GM19324 (cell line): Measurements from ENCODE around the gene CMTM7.

Experiments
- ATAC-seq: cut with Tn5 transposase; IDR thresholded peaks from one replicate; pipeline ENCODE4 v1.9.1; 2021; ENCODE audit warnings: mild to moderate bottlenecking, moderate library complexity; ENCODE audit not compliant: unreplicated experiment, low FRiP score

The CMTM7 gene, protein sequence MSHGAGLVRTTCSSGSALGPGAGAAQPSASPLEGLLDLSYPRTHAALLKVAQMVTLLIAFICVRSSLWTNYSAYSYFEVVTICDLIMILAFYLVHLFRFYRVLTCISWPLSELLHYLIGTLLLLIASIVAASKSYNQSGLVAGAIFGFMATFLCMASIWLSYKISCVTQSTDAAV

DNA sequence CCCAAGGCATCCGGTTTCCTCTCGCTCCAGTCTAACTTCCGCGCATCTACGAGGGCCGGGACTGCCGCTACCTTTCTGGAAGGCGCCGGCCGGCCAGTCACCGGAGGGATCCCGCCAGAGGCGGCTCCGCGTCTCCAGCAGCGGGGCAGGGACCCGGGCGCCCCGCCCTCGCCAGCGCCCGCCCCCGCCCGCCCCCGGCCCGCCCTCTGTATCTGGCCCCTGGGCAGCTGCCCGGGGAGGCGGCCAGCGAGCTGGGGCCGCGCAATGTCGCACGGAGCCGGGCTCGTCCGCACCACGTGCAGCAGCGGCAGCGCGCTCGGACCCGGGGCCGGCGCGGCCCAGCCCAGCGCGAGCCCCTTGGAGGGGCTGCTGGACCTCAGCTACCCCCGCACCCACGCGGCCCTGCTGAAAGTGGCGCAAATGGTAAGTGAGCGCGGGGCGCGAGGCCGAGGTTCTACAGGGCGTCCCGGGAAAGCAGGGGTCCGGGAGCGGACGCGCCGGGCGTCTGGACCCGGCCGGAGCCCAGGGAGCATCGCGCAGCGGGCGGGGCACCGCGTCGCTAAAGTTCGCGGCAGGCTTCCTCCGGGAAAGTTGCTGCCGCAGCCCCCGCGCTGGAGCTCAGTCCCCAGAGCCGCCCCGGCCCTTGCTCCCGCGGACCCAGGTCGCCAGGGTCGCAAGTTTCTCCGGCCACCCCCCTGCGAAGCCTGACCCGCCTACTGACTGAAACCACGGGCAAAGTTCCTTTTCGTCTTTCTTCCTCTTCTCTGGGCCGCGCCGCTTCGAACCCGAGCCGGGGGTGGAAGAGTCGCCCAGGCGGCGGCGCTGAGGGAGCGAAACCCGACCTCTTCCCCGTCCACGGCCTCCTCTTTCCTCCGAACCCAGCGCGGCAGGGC lies at the start of gene CMTM7:
CMTM7 (plus strand) TSS at position 211 of the 893 bp plus-strand sequence; CDS start at position 265, 54 bp downstream.
- ATAC-seq = peak; percentile 44

DNA sequence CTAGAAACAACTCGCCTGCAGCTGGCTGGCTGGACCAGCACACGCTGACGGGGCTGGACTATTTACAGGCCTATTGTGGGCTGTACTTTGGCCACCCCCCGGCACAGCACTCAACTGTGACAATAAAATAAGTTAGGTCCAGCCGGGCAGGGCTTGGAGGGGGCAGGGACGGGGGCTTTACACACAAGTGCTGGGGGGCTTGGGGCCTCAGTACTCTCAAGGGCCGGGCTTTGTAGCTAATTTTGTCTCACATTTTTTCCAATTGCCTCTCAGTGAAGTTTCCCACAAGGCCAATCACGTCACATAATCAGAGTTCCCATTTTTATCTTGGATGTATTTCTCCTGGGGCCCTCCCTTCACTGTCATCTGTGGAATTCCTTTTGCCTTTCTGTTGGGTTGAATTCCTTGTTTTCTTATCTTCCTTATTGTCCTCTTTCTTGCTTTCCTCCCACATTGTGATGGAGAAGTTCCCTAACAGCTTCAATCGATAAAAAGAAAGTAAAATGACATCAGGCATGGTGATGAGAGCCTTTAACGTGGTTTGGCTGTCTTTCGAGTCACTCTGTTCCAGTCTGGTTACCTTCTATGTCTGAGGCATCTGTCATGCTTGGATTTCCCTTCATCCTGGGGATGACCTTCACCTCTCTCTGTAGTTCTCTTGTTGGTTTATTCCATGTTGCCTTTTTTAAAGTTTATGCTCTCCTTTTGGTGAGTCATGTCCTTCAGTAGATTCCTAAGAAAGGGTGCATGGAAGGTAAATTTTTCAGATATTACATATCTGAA lies 44.1 kb upstream of the CMTM7 start:
- ATAC-seq = no peak

DNA sequence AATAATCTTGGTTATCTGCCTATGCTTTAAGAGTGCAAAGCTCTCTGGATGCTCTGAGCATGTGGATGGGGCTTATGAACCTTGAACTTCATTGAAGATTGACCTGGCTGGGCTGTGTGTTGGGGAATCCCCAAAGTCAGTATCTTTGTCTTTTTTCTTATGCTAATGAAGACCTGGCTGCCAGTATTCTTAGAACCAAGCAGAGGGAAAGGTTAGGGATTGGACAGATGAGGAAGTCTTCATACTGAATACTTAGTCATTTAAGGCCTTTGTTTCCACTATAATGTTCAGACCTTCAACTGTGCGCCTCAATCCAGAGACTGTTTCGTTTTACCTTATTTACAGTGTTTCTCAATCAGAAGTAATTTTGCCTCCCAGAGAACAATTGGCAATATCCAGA lies 42.5 kb upstream of the CMTM7 start:
- no peak for ATAC-seq

DNA sequence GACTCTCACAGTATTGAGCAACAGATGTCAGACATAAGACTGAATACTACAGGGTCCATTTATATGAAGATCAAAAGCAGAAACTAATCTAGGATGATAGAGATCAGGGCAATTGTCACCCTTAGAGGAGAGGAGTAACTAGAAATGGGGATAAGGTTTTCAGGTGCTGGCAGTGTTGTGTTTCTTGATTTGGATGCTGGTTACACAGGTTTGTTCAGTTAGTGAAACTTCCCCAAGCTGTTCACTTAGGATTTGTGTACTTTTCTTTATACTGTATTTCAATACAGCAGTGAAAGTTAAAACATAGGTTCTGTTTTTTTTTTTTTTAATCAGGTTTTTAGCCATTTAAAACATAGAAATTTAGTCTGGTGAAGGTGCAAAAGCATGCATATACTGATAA lies 39.1 kb upstream of the CMTM7 start:
- ATAC-seq = no peak

DNA sequence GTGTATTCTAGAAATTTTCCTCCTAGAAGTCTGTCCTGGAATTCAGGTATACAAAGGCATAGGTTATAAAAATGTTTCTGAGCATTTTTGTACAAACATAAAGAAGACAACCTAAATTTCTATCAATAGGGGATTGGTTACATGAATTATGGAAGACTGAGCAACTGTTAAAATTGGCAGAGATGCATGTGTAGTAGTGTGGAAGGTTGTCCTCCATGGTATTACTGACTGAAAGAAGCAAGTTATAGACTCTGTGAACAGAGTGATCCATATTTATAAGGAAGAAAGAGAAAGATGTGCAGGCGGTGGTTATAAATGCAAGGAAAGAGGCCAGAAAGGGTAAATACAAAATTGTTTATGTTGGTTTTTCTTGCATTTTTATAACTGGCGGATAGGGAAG lies 38.3 kb upstream of the CMTM7 start:
- ATAC-seq = no peak

DNA sequence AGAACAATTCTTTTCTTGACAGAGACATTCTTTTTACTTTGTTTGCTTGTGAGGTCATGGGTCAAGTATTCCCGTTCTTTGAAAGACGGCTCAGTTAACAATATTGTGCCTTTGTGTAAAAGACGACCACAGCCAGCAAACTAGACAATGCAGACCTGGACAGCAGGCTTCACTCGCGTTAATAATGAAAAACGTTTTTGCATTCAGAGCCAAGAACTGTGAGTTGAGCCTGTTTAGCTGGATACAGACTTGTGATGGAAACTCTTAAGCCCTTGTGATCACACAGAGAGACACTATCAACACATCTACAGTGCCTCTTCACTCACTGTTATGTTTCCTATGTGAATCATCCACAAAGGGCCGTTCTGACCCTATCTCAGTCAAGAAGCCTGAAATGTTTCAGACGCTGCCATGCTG lies 37.3 kb upstream of the CMTM7 start:
- ATAC-seq = no peak

DNA sequence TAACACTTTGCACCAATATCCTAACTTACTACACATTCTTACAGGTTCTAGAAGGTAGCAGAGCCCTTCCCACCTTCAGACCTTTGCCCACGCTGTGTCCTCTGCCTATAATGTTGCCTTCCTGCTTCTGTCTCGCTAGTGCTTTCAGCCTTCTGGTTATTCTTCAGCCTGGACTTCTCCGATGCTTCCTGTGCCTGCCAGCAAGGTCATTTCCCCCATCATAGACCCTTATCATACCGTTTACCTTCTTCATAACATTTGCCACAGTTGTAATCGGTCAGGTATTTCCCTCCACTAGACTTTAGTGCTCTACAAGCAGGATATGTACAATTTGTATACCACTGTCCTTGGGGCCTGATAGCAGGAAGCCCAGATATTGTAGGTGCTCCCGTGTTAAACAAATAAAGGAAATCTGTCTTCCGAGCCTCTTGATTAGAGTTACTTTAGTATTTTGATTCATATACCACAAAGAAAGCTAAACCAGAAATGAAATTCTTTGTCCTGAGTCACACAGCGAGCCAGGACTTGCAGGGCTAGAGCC lies 35.8 kb upstream of the CMTM7 start:
- ATAC-seq = no peak

DNA sequence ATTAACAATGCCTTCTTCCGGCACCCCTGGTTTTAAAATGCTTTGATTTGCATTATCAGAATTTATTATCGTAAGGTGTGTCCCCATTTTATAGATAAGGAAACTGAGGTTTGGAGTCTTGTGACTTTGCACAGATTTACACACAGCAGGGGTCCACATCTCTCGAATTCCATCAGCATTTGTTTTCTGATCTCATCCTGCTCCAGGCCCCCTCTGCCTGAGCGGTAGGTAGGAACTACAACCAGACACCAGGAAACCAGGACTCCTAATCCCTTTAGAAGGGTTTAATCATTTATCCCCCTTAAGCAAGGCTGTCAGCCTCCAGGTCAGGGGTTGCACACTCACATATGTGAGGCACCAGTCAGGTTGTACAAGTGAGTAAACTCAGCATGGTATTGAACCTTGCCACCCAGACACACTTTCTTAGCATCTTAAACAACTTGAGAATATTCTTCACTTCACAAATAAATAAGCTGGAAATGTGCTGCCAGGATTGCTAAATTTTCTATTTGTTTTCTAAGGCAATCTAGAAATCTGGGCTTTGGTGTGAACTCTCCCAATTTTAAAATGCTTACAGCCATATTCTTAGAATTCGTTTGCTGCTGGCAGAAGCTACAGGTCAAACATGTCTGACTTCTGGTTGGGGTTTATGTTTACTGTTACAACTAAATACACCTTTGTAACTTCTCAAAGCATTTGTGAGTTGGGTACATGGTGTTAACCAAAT lies 31.7 kb upstream of the CMTM7 start:
- ATAC-seq = no peak

DNA sequence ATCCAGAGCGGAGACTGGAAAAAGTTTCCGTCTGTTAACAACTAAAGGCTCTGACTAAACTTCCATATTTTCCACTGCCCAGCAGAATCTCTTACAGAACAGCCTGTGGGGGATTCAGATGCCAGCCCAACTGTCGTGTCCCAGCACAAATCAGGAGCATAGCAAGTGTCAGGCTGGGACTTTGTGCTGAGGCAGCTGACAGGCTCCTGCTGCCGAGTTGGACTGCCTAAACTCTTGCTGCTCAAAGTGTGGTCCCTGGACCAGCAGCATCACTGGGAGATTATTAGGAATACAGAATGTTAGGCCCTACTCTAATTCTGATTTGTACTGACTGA lies 31.2 kb upstream of the CMTM7 start:
- ATAC-seq = no peak

DNA sequence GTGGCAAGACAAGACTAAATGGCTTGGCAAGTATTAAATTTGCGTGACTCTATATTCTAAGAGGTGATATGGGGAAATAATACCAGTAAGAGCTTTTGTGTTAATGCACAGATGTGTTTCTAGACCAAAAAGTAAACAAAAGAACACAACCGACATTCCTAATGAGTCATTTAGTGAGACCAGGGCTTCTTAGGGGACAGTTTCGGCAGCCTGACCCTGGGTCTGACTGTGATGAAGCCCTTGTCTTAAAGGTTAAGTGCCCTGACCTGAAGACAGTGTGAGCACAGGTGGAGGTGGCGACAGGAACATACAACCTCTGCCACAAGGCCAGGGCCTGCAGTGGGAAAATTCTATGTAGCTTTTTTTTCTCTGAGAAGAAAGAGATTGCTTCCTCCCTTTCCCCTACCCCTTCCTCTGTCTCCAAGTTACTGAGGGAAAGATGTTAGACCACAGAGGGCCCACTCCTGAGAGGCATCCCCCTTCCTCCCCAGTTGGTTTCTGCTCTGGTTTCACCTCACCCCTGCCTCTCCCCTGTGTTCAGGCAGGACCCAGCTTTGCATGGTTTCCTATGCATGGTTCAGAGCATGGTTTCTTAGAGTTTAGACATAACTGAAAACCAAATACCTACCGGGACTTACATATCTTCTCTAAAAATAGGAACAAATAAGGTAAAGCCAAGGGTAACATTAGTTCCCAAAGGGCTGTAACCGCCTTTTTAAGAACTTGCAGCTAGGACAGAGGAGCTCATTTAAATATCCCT lies 24.8 kb upstream of the CMTM7 start:
- ATAC-seq = no peak

DNA sequence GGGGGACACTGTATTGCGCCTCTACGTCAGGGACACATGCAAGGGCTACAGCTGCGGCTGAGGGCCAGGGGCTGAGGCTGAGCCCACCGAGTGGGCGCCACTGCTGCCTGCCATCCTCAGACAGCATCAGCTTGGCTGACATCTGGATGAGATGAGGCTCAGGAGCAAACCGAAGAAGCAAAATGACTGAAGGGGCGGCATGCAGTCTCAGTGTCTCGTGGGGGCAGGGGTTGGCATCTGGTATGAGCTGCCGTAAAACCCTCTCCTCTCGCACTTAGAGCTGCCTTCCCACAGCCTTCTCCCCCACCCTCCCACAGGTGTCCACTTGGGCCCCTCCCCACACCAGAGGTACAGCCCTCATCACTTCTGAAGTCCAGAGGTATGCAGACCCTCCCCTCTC lies 24.2 kb upstream of the CMTM7 start:
- ATAC-seq = no peak

DNA sequence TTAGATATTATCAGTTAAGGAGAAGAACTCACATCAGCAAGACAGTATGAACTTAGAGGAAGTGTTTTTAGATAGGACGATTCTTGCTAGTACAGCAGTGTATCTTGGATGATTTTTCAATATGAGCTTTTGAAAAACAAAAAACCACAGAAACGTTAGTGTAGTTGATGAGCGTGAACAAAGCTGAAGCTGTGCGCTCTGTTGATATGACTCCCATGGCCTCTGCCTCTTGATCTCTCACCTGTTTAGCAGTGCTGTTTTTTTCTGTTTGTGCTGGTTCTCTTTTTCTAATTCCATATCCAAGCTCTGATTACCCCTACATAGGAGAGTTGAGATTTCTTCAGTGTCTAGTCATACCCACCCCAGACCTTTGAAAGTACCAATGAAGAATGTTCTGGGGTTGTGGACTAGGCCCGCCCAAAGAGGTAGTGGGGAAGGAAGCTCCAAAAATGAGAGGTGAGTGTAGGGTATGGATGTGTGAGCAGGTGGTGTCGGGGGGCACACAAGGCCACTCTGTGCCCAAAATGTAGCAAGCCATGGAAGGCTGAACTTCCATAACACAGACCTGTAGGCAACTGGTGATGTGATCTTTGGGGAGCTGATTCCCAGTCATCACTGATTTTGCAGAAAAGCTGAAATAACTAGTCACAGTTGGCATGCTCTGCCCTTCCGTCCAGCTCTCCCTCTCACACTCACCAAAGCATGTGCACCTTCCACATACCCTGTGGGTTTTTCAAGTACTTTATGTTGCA lies 20.0 kb upstream of the CMTM7 start:
- no peak for ATAC-seq

DNA sequence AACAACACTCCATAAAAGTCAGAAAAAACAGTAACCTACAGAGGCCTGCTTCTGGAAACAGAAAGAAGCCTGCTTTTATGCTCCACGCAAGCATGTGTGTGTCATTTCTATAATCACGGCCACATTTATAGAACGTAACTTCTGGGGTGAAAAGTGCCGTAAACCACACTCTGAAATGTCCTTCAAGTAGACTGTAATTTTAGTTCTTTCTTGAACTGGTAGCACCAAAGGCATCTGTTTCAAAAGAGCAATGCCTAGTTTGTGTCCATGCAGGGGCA lies 19.5 kb upstream of the CMTM7 start:
- no peak for ATAC-seq

DNA sequence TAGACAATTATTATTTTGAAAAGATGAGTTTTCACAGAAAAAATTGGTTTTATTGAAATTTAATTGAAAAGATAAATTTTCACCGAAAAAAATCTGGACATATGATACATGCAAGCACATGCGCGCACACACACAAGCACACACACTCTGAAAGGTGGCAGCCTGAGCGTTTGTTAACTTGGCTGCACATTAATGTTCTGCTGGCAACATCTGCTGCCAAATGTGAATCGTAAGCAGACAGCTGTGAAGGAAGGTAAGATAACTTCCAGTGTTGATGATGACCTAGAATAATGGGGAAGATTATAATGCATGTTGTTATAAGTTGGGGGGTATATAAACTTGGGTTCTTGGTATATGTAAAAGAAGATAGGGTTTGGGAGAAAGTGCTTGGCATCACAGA lies 18.4 kb upstream of the CMTM7 start:
- no peak for ATAC-seq

DNA sequence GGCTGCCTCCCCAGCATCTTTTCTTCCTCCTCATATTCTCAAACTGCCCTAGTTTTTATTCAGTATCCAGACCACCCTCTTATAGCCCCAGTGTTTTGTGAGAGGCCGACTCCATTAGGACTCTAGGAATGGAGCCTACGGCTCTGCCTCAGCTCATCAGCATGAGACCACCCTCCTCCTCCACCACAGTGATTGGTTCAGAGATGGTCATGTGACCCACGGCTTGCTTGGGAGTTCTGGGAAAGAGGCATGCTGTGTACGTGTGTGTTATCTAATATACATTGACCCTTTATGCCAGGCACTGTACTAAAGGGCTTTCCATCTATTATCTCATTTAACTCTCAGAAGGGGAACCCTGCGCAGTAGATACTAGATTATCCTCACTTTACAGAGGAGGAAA lies 17.8 kb upstream of the CMTM7 start:
- ATAC-seq = no peak

DNA sequence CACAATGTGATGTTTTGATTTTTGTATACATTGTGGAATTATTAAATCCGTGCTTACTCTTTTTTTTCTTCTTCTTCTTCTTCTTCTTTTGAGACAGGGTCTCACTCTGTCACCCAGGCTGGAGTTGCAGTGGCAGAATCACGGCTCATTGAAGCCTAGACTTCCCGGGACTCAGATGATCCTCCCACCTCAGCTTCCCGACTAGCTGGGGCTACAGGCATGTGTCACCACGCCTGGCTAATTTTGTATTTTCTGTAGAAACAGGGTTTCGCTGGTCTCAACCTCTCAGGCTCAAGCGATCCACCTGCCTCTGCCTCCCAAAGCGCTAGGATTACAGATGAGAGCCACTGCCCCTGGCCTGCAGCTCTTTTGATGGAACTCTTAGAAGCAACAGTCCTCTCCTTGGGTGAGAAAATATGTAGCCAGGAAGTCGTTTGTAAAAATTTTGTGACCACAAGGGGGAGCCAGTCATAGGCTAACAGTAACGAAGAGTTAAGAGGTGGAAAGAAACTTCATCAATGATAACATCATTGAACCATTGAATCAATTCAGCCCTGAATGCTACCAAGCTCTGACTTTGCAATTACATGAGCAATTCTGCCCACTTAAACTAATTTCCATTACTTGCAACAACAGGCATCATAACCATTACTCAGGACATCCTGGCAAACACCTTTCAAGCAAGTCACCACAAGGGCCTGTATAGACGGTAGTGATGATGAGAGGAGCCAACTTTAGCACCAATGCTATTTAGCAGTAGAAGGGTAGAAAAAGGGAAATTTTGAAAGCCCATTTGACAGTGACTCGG lies 16.7 kb upstream of the CMTM7 start:
- no peak for ATAC-seq

DNA sequence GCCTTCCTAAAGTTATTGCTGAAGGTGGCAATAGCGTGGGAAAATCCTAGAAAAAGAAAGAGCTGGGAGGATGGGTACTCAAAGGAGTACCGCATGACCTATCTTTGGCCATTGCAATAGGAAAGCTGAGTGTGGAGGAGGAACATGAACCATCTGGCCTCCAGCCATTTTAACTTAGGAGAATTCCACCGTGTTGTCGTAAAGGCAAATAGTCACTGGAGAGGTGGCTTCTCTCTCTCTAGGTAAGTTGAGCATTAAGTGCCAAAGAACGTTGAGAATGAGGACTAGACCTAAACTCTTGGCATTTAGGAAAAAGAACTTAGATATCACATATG lies 16.1 kb upstream of the CMTM7 start:
- ATAC-seq = no peak

DNA sequence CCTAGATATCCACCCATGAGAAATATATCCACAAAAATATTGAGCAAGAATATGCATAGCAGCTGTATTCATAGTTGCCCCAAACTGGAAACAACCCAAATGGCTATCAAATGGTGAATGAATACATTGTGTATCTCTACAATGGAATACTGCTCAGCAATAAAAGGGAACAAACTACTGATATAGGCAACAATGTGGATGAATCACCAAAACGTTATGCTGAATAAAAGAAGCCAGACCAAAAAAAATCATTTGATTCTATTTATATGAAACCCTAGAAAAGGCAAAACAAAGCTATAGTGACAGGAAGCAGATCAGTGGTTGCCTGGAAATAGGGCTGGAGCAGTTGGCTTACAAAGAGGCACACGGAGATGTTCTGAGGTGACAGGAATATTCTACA lies 15.5 kb upstream of the CMTM7 start:
- no peak for ATAC-seq
